Measurements from ENCODE around the gene DYNLRB2.

- TF ChIP-seq, protein P1, sequence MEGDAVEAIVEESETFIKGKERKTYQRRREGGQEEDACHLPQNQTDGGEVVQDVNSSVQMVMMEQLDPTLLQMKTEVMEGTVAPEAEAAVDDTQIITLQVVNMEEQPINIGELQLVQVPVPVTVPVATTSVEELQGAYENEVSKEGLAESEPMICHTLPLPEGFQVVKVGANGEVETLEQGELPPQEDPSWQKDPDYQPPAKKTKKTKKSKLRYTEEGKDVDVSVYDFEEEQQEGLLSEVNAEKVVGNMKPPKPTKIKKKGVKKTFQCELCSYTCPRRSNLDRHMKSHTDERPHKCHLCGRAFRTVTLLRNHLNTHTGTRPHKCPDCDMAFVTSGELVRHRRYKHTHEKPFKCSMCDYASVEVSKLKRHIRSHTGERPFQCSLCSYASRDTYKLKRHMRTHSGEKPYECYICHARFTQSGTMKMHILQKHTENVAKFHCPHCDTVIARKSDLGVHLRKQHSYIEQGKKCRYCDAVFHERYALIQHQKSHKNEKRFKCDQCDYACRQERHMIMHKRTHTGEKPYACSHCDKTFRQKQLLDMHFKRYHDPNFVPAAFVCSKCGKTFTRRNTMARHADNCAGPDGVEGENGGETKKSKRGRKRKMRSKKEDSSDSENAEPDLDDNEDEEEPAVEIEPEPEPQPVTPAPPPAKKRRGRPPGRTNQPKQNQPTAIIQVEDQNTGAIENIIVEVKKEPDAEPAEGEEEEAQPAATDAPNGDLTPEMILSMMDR (IDR thresholded peaks at IDR 0.05; ENCODE audit: insufficient read depth, low read length), result no peak
- no peak for TF ChIP-seq POLR2AphosphoS5 (IDR thresholded peaks at IDR 0.05; ENCODE audit: low read depth)
Observed at GRCh38 chr16:80507538-80507937, 33.3 kb upstream of the DYNLRB2 start.

Data from HL-60 (cell line).